GM12891 (cell line): ENCODE data around the gene HS6ST2.

Experiments used
- POLR2A ChIP-seq: IDR thresholded peaks from 2 replicates; pipeline ENCODE4 v1.6.1; 2011; ENCODE audit warnings: low read depth, low read length, control low read depth
- POLR2AphosphoS5 ChIP-seq: IDR thresholded peaks from 2 replicates; pipeline ENCODE4 v1.6.1; 2011; ENCODE audit warnings: low read depth, low read length, control low read depth
- POU2F2 ChIP-seq: IDR thresholded peaks from 2 replicates; pipeline ENCODE4 v1.6.1; 2011; ENCODE audit warnings: low read depth, mild to moderate bottlenecking, control low read depth, low read length, moderate library complexity
- TAF1 ChIP-seq: IDR thresholded peaks from 2 replicates; pipeline ENCODE4 v1.6.1; 2011; ENCODE audit warnings: low read depth, low read length, control low read depth

- TF ChIP-seq POLR2A (no peak), POLR2AphosphoS5 (no peak), TAF1 (no peak), POU2F2 (no peak)
Measured at GRCh38 chrX:132909643-132910042, 48.8 kb downstream of the HS6ST2 start.
